Measurements from ENCODE around the gene CCDC38. TPM values are rescaled to one million over a fixed set of nuclear protein-coding genes. Genes with fewer than 3 reads are reported as not detected.

The CCDC38 gene
- total RNA-seq, 1 experiment from 2014 or later: 0.26 TPM

GRCh38 chr12:95944108-95944704 lies 1.8 kb upstream of the CCDC38 start:
- TF ChIP-seq CTCF (conservative IDR thresholded peaks at IDR 0.05; ENCODE audit: low read depth, low read length) (no peak), EZH2 (IDR thresholded peaks at IDR 0.05; ENCODE audit: borderline replicate concordance, low read depth, low read length, poor library complexity, severe bottlenecking) (no peak)

DNA sequence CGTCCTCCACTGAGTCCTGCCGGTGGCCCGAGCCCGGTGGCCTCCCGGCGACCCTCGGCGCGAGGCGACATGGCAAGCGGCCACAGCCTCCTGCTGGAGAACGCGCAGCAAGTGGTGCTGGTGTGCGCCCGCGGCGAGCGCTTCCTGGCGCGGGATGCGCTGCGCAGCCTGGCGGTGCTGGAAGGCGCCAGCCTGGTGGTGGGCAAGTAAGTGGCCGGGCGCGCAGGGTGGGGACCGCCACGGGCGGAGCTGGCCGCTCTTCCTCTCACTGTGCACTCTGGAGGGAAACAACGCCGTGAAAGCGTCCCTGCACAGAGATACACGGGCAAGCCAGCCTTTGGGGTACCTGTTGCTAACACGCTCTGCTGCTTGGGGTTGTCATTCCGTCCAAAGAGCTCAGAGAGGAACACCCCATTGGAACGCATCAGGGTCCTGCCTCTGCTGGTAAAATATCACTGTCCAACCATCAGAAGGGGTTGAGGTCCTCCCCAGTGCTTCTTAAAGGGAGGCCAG lies 972 bp upstream of the CCDC38 start, which contains the start of gene AMDHD1:
TSS of gene AMDHD1 (plus strand) at position 2 of the 513 bp plus-strand sequence. CDS start at position 70, 68 bp downstream.
- ChIA-PET POLR2A (ENCODE audit: low non-redundant PET) (interaction anchor here (0.5 kb wide), 1 partner anchor 30 kb away, joined by 6 read pairs; no protein-coding TSS in a partner anchor), CTCF (interaction anchor here (0.7 to 0.8 kb wide), 2 partner anchors 25 to 826 kb away, joined by 3 read pairs; no protein-coding TSS in a partner anchor)
- intact Hi-C loops (cut with micrococcal nuclease; ENCODE audit: unreplicated experiment): no loop called here
- Histone ChIP-seq H3K36me3 (ENCODE audit: insufficient read depth, low read length, poor library complexity, severe bottlenecking) (no peaks in the 10 kb centered on the region), H3K4me3 (ENCODE audit: low read depth, low read length, poor library complexity, severe bottlenecking) (peak within 1 kb of the TSS; percentile 90), H3K27me3 (replicated peaks; ENCODE audit: insufficient read depth, low read depth, low read length, poor library complexity) (no peaks in the 10 kb centered on the region), H3K4me1 (ENCODE audit: insufficient read depth, low read length, poor library complexity, severe bottlenecking) (no peaks in the 10 kb centered on the region), H3K27ac (ENCODE audit: low read depth, low read length, poor library complexity, severe bottlenecking) (peak within 1 kb of the TSS; percentile 75), H3K9me3 (ENCODE audit: low read depth, low read length, poor library complexity, severe bottlenecking) (no peaks in the 10 kb centered on the region)
- BruUV-seq (replicated peaks): no TSS peak
- peak; percentile 74 for DNase-seq (ENCODE audit: low spot score)
- TF ChIP-seq CTCF (conservative IDR thresholded peaks at IDR 0.05; ENCODE audit: low read depth, low read length) (peak; percentile 44; the same call in 1 of the 2 replicates), EZH2 (IDR thresholded peaks at IDR 0.05; ENCODE audit: borderline replicate concordance, low read depth, low read length, poor library complexity, severe bottlenecking) (no peak)

More at GRCh38 chr12:95944108-95944704, 1.8 kb upstream of the CCDC38 start:
- Histone ChIP-seq H3K36me3 (ENCODE audit: insufficient read depth, low read length, poor library complexity, severe bottlenecking) (no peaks in the 10 kb centered on the region), H3K27ac (ENCODE audit: low read depth, low read length, poor library complexity, severe bottlenecking) (no peak overlapping the region), H3K4me1 (ENCODE audit: insufficient read depth, low read length, poor library complexity, severe bottlenecking) (no peaks in the 10 kb centered on the region), H3K9me3 (ENCODE audit: low read depth, low read length, poor library complexity, severe bottlenecking) (no peaks in the 10 kb centered on the region), H3K27me3 (replicated peaks; ENCODE audit: insufficient read depth, low read depth, low read length, poor library complexity) (no peaks in the 10 kb centered on the region), H3K4me3 (ENCODE audit: low read depth, low read length, poor library complexity, severe bottlenecking) (peak overlapping the region; percentile 90)
- no TSS peak for BruUV-seq (replicated peaks)
- intact Hi-C loops (cut with micrococcal nuclease; ENCODE audit: unreplicated experiment): no loop called here
- POLR2A ChIA-PET (ENCODE audit: low non-redundant PET): no interaction called here
- CTCF ChIA-PET: interaction anchor here (0.7 kb wide), 1 partner anchor 26 kb away, joined by 3 read pairs; no protein-coding TSS in a partner anchor
- DNase-seq (ENCODE audit: low spot score): no peak

DNA sequence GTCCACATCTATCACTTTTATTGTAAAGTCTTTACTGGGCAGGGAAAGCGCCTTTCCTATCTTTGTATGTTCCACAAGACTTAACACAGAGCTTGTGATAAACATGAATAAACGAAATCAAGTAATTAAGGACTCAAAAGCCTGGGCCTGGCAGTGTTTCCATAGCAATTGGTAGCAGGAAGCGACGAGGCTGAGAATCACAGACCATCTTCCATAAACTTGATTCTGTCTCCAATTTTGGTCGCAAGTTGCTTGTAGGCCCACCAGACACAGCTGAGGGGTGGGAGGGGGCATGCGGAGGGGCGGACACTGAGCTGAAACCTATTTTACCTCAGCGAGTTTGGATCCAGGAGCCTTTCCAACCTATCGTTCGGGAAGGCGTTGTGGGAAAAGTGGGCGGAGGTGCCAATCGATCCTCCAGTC lies 302 bp downstream of the CCDC38 start:
- CTCF ChIA-PET: no interaction called here
- BruUV-seq (replicated peaks): no TSS peak
- POLR2A ChIA-PET (ENCODE audit: low non-redundant PET): no interaction called here
- no peaks in the 10 kb centered on the region for H3K4me1 ChIP-seq (ENCODE audit: insufficient read depth, low read length, poor library complexity, severe bottlenecking)
- H3K27me3 ChIP-seq (replicated peaks; ENCODE audit: insufficient read depth, low read depth, low read length, poor library complexity): no peaks in the 10 kb centered on the region
- TF ChIP-seq EZH2 (IDR thresholded peaks at IDR 0.05; ENCODE audit: borderline replicate concordance, low read depth, low read length, poor library complexity, severe bottlenecking): no peak
- no peak for TF ChIP-seq CTCF (conservative IDR thresholded peaks at IDR 0.05; ENCODE audit: low read depth, low read length)
- H3K4me3 ChIP-seq (ENCODE audit: low read depth, low read length, poor library complexity, severe bottlenecking): peak overlapping the region; percentile 90
- H3K36me3 ChIP-seq (ENCODE audit: insufficient read depth, low read length, poor library complexity, severe bottlenecking): no peaks in the 10 kb centered on the region
- H3K9me3 ChIP-seq (ENCODE audit: low read depth, low read length, poor library complexity, severe bottlenecking): no peaks in the 10 kb centered on the region
- DNase-seq (ENCODE audit: low spot score): peak; percentile 37
- H3K27ac ChIP-seq (ENCODE audit: low read depth, low read length, poor library complexity, severe bottlenecking): peak overlapping the region; percentile 75
- intact Hi-C loops (cut with micrococcal nuclease; ENCODE audit: unreplicated experiment): no loop called here
